ENCODE data around the gene ITGA2B.
"Not testable (repeated sequence)": the region's sequence is repeated elsewhere in the genome, so short reads cannot be mapped to it uniquely, and the experiment has no call there.

The ITGA2B gene

GRCh38 chr17:44390250-44390870 is 911 bp upstream of the ITGA2B start:
- no peak for DNase-seq

GRCh38 chr17:44389723-44390202 is 314 bp upstream of the ITGA2B start:
- DNase-seq = no peak

GRCh38 chr17:44387804-44388203 is 1.6 kb downstream of the ITGA2B start:
- no peak for DNase-seq

- DNase-seq = no peak
Observed at GRCh38 chr17:44386182-44386525, 3.3 kb downstream of the ITGA2B start.

- DNase-seq = peak; percentile 72
Observed at GRCh38 chr17:44385287-44386181, 3.9 kb downstream of the ITGA2B start.

- DNase-seq = no peak
Observed at GRCh38 chr17:44384823-44385286, 4.6 kb downstream of the ITGA2B start.

GRCh38 chr17:44384281-44384822 is 5.1 kb downstream of the ITGA2B start:
- no peak for DNase-seq

- no peak for DNase-seq
Observed at GRCh38 chr17:44383861-44384260, 5.6 kb downstream of the ITGA2B start.

- no peak for DNase-seq
Observed at GRCh38 chr17:44383363-44383762, 6.1 kb downstream of the ITGA2B start.

- DNase-seq = no peak
Observed at GRCh38 chr17:44382917-44383316, 6.5 kb downstream of the ITGA2B start.

- DNase-seq = no peak
Observed at GRCh38 chr17:44381810-44382305, 7.6 kb downstream of the ITGA2B start.

GRCh38 chr17:44380767-44381166 is 8.7 kb downstream of the ITGA2B start:
- DNase-seq = no peak

GRCh38 chr17:44379887-44380286 is 9.6 kb downstream of the ITGA2B start:
- DNase-seq = no peak

- no peak for DNase-seq
Observed at GRCh38 chr17:44378171-44378705, 11.2 kb downstream of the ITGA2B start.

- no peak for DNase-seq
Observed at GRCh38 chr17:44376779-44377178, 12.7 kb downstream of the ITGA2B start.

- no peak for DNase-seq
Observed at GRCh38 chr17:44376124-44376523, 13.3 kb downstream of the ITGA2B start.

- no peak for DNase-seq
Observed at GRCh38 chr17:44375196-44376017, 14.0 kb downstream of the ITGA2B start.

GRCh38 chr17:44374306-44375195 is 14.9 kb downstream of the ITGA2B start:
- no peak for DNase-seq

- no peak for DNase-seq
Observed at GRCh38 chr17:44372036-44372435, 17.4 kb downstream of the ITGA2B start.

- not testable (repeated sequence) for DNase-seq
Observed at GRCh38 chr17:44369414-44370023, 19.9 kb downstream of the ITGA2B start.
